HL-60 (cell line): ENCODE results near the gene RRP15.

ENCODE experiments used
- DNase-seq, 2 experiments: peaks; one replicate each; pipeline ENCODE4 v3.0.0-alpha.2; 2010 to 2020; ENCODE audit warnings: low read depth in 1 of 2, low spot score in 1 of 2
- H3K27ac ChIP-seq: fragments of 250-450 bp; sonication (Bioruptor Pico); replicated peaks from 2 replicates; pipeline ENCODE4 v1.5.1; 2020; ENCODE audit warnings: mild to moderate bottlenecking, moderate library complexity
- H3K27me3 ChIP-seq: fragments of 250-450 bp; sonication (Bioruptor Pico); 2 replicates; pipeline ENCODE4 v1.5.1; 2021; ENCODE audit warnings: mild to moderate bottlenecking, moderate library complexity; ENCODE audit not compliant: insufficient read depth, poor library complexity, severe bottlenecking
- H3K4me3 ChIP-seq: replicated peaks from 2 replicates; pipeline ENCODE4 v1.5.1; 2011; ENCODE audit warnings: mild to moderate bottlenecking, control low read depth, low read length; ENCODE audit not compliant: insufficient read depth
- CTCF ChIP-seq: IDR thresholded peaks from one replicate; pipeline ENCODE4 v1.5.1; 2011; ENCODE audit warnings: low read length, control low read depth, inconsistent platforms; ENCODE audit not compliant: insufficient read depth
- GABPA ChIP-seq: IDR thresholded peaks from 2 replicates; pipeline ENCODE4 v1.6.1; 2012; ENCODE audit warnings: low read depth
- POLR2AphosphoS5 ChIP-seq: IDR thresholded peaks from 2 replicates; pipeline ENCODE4 v1.6.1; 2012; ENCODE audit warnings: low read depth
- REST ChIP-seq: IDR thresholded peaks from 2 replicates; pipeline ENCODE4 v1.6.1; 2012; ENCODE audit warnings: low read depth; ENCODE audit not compliant: insufficient replicate concordance
- SPI1 ChIP-seq: IDR thresholded peaks from 2 replicates; pipeline ENCODE4 v1.6.1; 2012; ENCODE audit warnings: low read depth, mild to moderate bottlenecking, borderline replicate concordance

Gene RRP15

GRCh38 chr1:218365226-218365999 lies 80.3 kb downstream of the RRP15 start:
- no peak overlapping the region for H3K4me3 ChIP-seq
- H3K27me3 ChIP-seq, result no peaks in the 10 kb centered on the region
- H3K27ac ChIP-seq, result no peak overlapping the region
- DNase-seq, result no peak
- TF ChIP-seq SPI1, result no peak
- no peak for TF ChIP-seq POLR2AphosphoS5
- TF ChIP-seq CTCF, result no peak
- TF ChIP-seq REST, result no peak
- TF ChIP-seq GABPA, result no peak

- TF ChIP-seq REST (no peak), POLR2AphosphoS5 (no peak), SPI1 (no peak), GABPA (no peak), CTCF (no peak)
Observed at GRCh38 chr1:218366322-218367052, 81.4 kb downstream of the RRP15 start.

GRCh38 chr1:218367118-218367517 lies 82.0 kb downstream of the RRP15 start:
- H3K4me3 ChIP-seq, result no peak overlapping the region
- TF ChIP-seq POLR2AphosphoS5 (no peak), REST (no peak), CTCF (no peak), SPI1 (no peak), GABPA (no peak)
- H3K27me3 ChIP-seq, result no peaks in the 10 kb centered on the region
- H3K27ac ChIP-seq, result no peak overlapping the region
- DNase-seq, result no peak

More at GRCh38 chr1:218366322-218367052, 81.4 kb downstream of the RRP15 start:
- no peak for DNase-seq
- no peaks in the 10 kb centered on the region for H3K27me3 ChIP-seq
- H3K4me3 ChIP-seq, result no peak overlapping the region
- no peak overlapping the region for H3K27ac ChIP-seq
